ENCODE data around the gene CCL24. TPM values are rescaled to one million over a fixed set of nuclear protein-coding genes. Genes with fewer than 3 reads are reported as not detected.

Gene CCL24
- total RNA-seq, 2 experiments from 2014 or later = not detected

GRCh38 chr7:75802552-75802821 lies 11.1 kb downstream of the CCL24 start:
- Histone ChIP-seq H3K27ac (ENCODE audit: low read depth, low read length, poor library complexity, severe bottlenecking) (no peak overlapping the region), H4K20me1 (ENCODE audit: insufficient read depth, low read length) (no peaks in the 10 kb centered on the region), H3K9me3 (ENCODE audit: low read length) (peaks cover 11% of the 10 kb centered on the region; the same call in 1 of the 2 replicates), H3K4me2 (ENCODE audit: low read length) (no peak overlapping the region), H3K36me3 (ENCODE audit: insufficient read depth, low read length) (no peaks in the 10 kb centered on the region), H3K79me2 (ENCODE audit: insufficient read depth, low read depth, low read length) (no peaks in the 10 kb centered on the region), H2AFZ (ENCODE audit: low read length) (no peak overlapping the region), H3K4me3 (ENCODE audit: low read depth, low read length, poor library complexity, severe bottlenecking) (no peak overlapping the region), H3K4me1 (ENCODE audit: insufficient read depth, low read length, poor library complexity, severe bottlenecking) (peaks cover 12% of the 10 kb centered on the region), H3K9me2 (ENCODE audit: insufficient read depth, low read length) (no peaks in the 10 kb centered on the region)
- TF ChIP-seq EZH2phosphoT487 (IDR thresholded peaks at IDR 0.05; ENCODE audit: borderline replicate concordance, low read depth, low read length) = no peak
- TF ChIP-seq CTCF (conservative IDR thresholded peaks at IDR 0.05; ENCODE audit: low read length) = no peak
- CTCF ChIA-PET (ENCODE audit: unreplicated experiment) = no interaction called here
- intact Hi-C loops (cut with micrococcal nuclease; ENCODE audit: unreplicated experiment) = loop anchor here (10.0 kb wide), 1 partner anchor 228 kb away; no protein-coding TSS in a partner anchor
- POLR2A ChIA-PET = no interaction called here
- no peak for DNase-seq (ENCODE audit: low spot score)
- BruUV-seq (replicated peaks) = no TSS peak

GRCh38 chr7:75798770-75799169 lies 14.8 kb downstream of the CCL24 start:
- intact Hi-C loops (cut with micrococcal nuclease; ENCODE audit: unreplicated experiment) = no loop called here
- peak; percentile 33 for DNase-seq (ENCODE audit: low spot score)
- CTCF ChIA-PET (ENCODE audit: unreplicated experiment) = no interaction called here

More at GRCh38 chr7:75798770-75799169, 14.8 kb downstream of the CCL24 start:
- no peaks in the 10 kb centered on the region for H3K79me2 ChIP-seq (ENCODE audit: insufficient read depth, low read depth, low read length)
- POLR2A ChIA-PET = interaction anchor here (0.5 to 0.7 kb wide), 2 partner anchors 64 to 334 kb away, joined by 3 to 4 read pairs; no protein-coding TSS in a partner anchor
- H3K4me2 ChIP-seq (ENCODE audit: low read length) = no peak overlapping the region
- no peak overlapping the region for H3K27ac ChIP-seq (ENCODE audit: low read depth, low read length, poor library complexity, severe bottlenecking)
- H3K4me3 ChIP-seq (ENCODE audit: low read depth, low read length, poor library complexity, severe bottlenecking) = no peak overlapping the region
- no peaks in the 10 kb centered on the region for H4K20me1 ChIP-seq (ENCODE audit: insufficient read depth, low read length)
- no peaks in the 10 kb centered on the region for H3K9me3 ChIP-seq (ENCODE audit: low read length)
- no peak overlapping the region for H2AFZ ChIP-seq (ENCODE audit: low read length)
- peaks cover 8% of the 10 kb centered on the region for H3K4me1 ChIP-seq (ENCODE audit: insufficient read depth, low read length, poor library complexity, severe bottlenecking)
- H3K36me3 ChIP-seq (ENCODE audit: insufficient read depth, low read length) = no peaks in the 10 kb centered on the region
- H3K9me2 ChIP-seq (ENCODE audit: insufficient read depth, low read length) = no peaks in the 10 kb centered on the region
- TF ChIP-seq EZH2phosphoT487 (IDR thresholded peaks at IDR 0.05; ENCODE audit: borderline replicate concordance, low read depth, low read length) (no peak), CTCF (conservative IDR thresholded peaks at IDR 0.05; ENCODE audit: low read length) (0 out of 2 replicates have a peak, but pooled peaks have one; percentile 31)
- BruUV-seq (replicated peaks) = no TSS peak
